Measurements from ENCODE around the gene FBLN7.

FBLN7 gene

GRCh38 chr2:112183327-112184025, 45.3 kb downstream of the FBLN7 start:
- H3K27me3 ChIP-seq = peaks cover 0 to 9% of the 10 kb centered on the region in 2 donors
- no peak overlapping the region for H3K27ac ChIP-seq
- peaks cover 0 to 10% (median 0%) of the 10 kb centered on the region in 3 donors for H3K36me3 ChIP-seq
- H3K9me3 ChIP-seq = peaks cover 0 to 3% (median 0%) of the 10 kb centered on the region in 3 donors
- no peak overlapping the region for H3K4me3 ChIP-seq
- intact Hi-C loops (cut with DNase I; ENCODE audit: low total_unique reads) = no loop called here
- DNase-seq = no peak
- TF ChIP-seq CTCF (IDR thresholded peaks at IDR 0.05) = no peak
- H3K4me1 ChIP-seq = no peaks in the 10 kb centered on the region

DNA sequence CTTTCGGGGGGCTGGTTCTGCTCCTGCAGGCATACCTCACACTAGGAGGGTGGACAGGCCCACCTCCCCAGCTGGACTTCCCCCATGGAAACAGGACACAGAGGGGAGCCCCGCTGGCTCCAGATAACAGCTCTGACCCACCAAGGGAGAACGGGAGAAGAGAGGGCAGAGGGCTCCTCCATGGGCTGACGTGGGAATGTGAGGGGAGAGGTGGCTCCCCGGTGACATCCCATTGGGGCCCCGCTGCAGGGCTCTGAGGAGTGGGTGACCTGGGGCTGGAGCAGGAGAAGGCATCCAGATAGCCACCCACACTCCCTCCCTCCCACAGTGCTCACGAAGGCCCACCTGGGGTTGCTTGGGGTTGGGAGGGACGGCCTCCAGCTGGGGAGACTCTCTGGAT, 45.9 kb downstream of the FBLN7 start:
- intact Hi-C loops (cut with DNase I; ENCODE audit: low total_unique reads) = no loop called here
- no peak for DNase-seq
- no peak overlapping the region for H3K4me3 ChIP-seq
- TF ChIP-seq CTCF (IDR thresholded peaks at IDR 0.05) = no peak
- no peak overlapping the region for H3K27ac ChIP-seq
- peaks cover 0 to 3% (median 0%) of the 10 kb centered on the region in 3 donors for H3K9me3 ChIP-seq
- H3K4me1 ChIP-seq = no peaks in the 10 kb centered on the region
- peaks cover 0 to 10% (median 0%) of the 10 kb centered on the region in 3 donors for H3K36me3 ChIP-seq
- peaks cover 0 to 9% of the 10 kb centered on the region in 2 donors for H3K27me3 ChIP-seq

GRCh38 chr2:112185131-112185530, 46.9 kb downstream of the FBLN7 start:
- Histone ChIP-seq H3K27me3 (peaks cover 0 to 9% of the 10 kb centered on the region in 2 donors), H3K4me1 (no peaks in the 10 kb centered on the region), H3K27ac (no peak overlapping the region), H3K36me3 (peaks cover 0 to 10% (median 0%) of the 10 kb centered on the region in 3 donors), H3K4me3 (no peak overlapping the region), H3K9me3 (peaks cover 0 to 3% (median 0%) of the 10 kb centered on the region in 3 donors)
- intact Hi-C loops (cut with DNase I; ENCODE audit: low total_unique reads) = no loop called here
- TF ChIP-seq CTCF (IDR thresholded peaks at IDR 0.05) = no peak
- no peak for DNase-seq

DNA sequence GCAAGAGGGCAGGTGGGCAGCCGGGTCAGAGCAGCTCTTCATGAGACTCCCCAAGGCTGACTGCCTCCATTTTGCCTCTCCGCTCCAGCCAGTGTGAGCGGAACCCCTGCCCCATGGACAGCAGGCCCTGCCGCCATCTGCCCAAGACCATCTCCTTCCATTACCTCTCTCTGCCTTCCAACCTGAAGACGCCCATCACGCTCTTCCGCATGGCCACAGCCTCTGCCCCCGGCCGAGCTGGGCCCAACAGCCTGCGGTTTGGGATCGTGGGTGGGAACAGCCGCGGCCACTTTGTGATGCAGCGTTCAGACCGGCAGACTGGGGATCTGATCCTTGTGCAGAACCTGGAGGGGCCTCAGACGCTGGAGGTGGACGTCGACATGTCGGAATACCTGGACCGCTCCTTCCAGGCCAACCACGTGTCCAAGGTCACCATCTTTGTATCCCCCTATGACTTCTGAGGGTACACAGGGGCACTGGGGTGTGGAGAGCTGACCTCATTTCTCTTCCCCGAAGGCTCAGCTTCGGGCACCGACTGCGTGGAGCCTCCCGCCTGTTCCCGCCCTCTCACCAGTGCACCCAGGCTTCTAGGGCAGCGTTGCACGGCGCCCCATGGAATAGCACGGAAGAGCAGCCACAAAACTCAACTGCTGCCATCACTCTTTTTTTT, 49.0 kb downstream of the FBLN7 start:
- no peaks in the 10 kb centered on the region for H3K4me1 ChIP-seq
- intact Hi-C loops (cut with DNase I; ENCODE audit: low total_unique reads) = no loop called here
- no peak for DNase-seq
- H3K27ac ChIP-seq = no peak overlapping the region
- H3K4me3 ChIP-seq = no peak overlapping the region
- H3K36me3 ChIP-seq = peaks cover 0 to 10% (median 0%) of the 10 kb centered on the region in 3 donors
- H3K27me3 ChIP-seq = no peaks in the 10 kb centered on the region
- TF ChIP-seq CTCF (IDR thresholded peaks at IDR 0.05) = no peak
- H3K9me3 ChIP-seq = no peaks in the 10 kb centered on the region

- Histone ChIP-seq H3K36me3 (peaks cover 0 to 10% (median 0%) of the 10 kb centered on the region in 3 donors), H3K4me3 (no peak overlapping the region), H3K27me3 (no peaks in the 10 kb centered on the region), H3K9me3 (no peaks in the 10 kb centered on the region), H3K27ac (no peak overlapping the region), H3K4me1 (no peaks in the 10 kb centered on the region)
- no peak for TF ChIP-seq CTCF (IDR thresholded peaks at IDR 0.05)
- no peak for DNase-seq
- intact Hi-C loops (cut with DNase I; ENCODE audit: low total_unique reads) = no loop called here
Observed at GRCh38 chr2:112187805-112188596, 49.8 kb downstream of the FBLN7 start.
